GM13977 (cell line): Measurements from ENCODE around the gene ABCB9.

Source experiments
- DNase-seq: peaks from one replicate; pipeline ENCODE4 v3.0.0; 2012; ENCODE audit warnings: low spot score
- in situ Hi-C: fragments of 300-500 bp; cut with MboI; formaldehyde crosslinking; loops from one replicate; pipeline ENCODE4 v1.12.0; 2022; ENCODE audit warnings: low sequenced_read_pairs, low pct_unique_long_range_greater_than_20kb, mixed read lengths, inconsistent platforms; ENCODE audit not compliant: unreplicated experiment
- TF ChIP-seq, protein P1 (sequence below): IDR thresholded peaks from 2 replicates; pipeline ENCODE4 v1.5.1; 2012; ENCODE audit warnings: mild to moderate bottlenecking, control low read depth; ENCODE audit not compliant: insufficient read depth; ENCODE audit errors: extremely low read depth, missing control alignments

ABCB9 gene

DNA sequence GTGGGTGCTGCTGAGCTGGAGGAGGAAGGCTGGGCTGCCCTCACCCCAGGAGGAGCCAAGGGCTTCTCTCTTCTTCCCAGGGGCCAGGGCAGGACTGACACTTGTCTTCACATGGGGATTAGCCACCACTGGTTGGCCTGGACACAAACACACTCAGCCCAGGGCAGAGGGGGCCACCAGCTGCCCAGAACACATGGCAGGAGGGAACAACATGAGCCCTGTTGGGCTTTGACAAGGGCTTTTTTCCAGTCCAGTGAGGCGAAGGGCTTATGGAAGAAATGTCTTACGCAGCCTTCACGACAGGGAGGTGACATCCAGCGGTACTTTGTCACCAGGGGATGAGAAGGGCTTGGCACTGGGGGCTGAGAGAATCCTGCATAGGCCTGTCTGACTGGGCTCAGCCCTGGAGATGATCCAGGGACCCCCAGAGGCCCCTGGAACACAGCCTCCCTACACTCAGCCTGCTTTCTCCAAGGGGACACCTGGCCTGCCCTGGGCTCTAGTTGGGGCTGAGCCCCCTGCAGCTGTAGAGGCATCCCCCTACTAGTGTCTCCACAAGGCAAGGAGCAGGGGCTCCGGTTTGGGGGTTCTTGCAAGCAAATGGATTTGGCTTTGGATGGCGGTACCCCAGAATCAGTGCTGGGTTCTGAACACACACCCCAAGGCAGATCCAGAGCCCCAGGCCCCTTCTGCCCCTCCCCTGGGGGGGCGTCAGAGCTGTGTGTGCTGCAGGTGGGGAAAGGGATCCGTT is 33.1 kb upstream of the ABCB9 start:
- in situ Hi-C loops, result no loop called here
- no peak for DNase-seq
- TF ChIP-seq, protein P1, sequence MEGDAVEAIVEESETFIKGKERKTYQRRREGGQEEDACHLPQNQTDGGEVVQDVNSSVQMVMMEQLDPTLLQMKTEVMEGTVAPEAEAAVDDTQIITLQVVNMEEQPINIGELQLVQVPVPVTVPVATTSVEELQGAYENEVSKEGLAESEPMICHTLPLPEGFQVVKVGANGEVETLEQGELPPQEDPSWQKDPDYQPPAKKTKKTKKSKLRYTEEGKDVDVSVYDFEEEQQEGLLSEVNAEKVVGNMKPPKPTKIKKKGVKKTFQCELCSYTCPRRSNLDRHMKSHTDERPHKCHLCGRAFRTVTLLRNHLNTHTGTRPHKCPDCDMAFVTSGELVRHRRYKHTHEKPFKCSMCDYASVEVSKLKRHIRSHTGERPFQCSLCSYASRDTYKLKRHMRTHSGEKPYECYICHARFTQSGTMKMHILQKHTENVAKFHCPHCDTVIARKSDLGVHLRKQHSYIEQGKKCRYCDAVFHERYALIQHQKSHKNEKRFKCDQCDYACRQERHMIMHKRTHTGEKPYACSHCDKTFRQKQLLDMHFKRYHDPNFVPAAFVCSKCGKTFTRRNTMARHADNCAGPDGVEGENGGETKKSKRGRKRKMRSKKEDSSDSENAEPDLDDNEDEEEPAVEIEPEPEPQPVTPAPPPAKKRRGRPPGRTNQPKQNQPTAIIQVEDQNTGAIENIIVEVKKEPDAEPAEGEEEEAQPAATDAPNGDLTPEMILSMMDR, result no peak

DNA sequence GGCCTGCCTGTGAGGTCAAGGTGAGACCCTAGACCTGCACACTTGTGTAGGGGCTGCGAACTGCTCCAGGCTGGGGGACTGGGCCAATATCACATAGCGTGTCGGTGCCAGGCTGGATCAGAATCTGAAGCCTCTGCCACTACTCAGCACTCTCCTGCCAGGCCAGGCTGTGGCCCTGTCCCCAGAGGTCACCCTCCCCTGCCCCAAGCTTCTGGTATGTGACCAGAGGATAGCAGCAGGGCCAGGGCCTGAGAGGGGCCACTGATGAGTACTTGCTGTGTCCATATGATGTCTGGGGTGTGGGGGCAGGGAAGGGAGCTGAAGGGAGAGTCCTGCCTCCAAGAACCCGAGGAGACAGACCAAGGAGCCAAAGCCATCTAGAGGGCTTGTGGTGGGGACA is 32.1 kb upstream of the ABCB9 start:
- TF ChIP-seq, protein P1, result no peak
- in situ Hi-C loops, result no loop called here
- DNase-seq, result no peak

DNA sequence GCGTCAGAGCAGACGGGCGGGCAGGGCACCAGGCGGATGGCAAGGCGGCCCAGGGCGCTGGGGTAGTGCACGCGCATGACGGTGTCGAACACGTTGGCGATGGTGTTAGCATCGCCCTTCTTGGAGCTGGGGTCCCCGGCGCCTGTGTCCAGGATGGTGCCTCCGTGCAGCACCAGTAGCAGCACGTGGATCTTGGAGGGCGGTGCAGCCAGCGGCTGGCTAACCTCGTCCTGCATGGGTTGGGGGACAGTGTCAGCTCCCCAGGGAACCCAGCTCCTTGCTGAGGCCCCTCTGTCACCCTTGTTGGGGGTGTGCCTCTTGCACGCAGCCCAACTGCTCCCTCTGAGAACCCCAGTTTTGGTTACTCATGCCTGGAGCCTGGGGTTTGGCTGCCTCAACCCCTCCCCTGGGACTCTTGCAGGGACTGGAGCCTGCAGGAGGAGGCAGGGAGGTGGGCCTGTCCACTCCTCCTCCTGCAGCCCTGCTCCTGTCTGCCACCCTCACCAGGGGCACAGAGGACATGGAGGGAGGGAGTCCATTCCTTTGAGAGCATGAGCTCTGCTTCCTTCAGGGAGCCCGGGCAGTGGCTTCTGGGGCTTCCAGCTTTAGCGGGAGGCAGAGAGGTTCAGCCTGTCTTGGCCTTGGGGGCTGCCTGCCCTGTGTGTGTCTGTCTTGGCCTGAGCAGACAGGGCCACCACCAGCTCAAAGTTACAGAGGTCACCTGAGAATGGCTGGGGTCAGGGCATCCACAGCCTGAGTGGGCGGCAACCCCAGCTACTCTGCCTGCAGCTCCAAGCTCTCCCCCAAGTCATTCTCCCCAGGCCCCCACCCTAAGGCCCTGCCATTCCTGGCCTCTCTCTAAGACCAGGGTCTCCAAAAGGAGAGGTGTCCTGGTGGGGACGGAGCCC is 31.3 kb upstream of the ABCB9 start:
- in situ Hi-C loops, result no loop called here
- TF ChIP-seq, protein P1, result no peak
- DNase-seq, result no peak

DNA sequence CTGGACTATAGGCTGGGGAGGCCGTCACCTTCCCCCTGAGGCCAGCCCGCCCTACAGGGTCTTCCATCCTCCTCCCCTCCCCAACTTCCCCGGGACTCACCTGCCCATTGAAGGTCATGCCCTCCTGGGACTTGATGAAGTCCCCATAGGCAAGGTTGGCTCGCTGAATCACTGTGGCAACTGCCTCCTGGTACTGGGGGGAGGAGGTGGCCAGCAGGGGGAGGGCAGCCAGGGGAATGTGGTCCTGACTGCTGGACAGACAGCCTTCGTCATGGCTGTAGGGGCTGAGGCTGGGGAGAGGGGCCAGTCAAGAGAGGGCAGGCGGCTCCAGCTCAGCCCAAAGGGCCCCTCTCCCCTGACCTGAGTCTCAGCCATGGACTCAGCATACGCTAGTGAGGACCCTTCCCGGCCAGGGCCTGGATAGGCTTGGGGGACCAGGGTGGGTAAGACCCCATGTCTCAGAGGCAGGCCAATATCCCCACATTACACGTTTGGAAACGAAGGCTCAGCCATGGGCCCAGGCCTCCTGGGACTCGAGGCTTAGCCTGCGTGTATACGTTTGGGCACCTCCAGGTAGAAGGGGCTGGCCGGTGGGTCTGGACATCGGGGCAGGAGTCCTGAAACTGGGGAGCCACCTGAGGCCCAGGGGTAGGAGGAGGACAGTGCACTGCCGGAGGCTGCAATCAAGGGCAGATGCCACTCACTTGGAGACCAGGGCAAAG is 30.5 kb upstream of the ABCB9 start:
- TF ChIP-seq, protein P1, result no peak
- no peak for DNase-seq
- in situ Hi-C loops, result no loop called here

DNA sequence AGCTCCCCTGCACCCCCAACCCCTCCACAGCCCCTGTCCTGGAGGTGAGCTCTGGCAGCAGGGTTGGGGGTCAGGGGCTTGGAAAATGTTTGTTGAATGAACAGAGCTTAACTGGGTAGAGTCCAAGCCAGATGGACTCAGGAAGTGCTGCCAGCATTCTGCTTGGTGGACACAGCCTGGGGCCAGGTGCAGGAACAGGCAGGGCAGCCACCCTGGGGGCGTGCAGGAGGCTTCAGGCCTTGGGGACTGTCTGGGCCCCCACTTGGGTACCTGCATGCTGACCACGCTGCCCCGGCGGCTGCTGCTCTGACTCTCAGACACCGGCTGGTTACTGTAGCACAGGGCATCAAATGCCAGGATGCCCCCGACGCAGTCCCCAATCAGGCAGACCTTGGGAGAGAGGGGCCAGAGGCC is 29.9 kb upstream of the ABCB9 start:
- TF ChIP-seq, protein P1, result no peak
- no peak for DNase-seq
- in situ Hi-C loops, result no loop called here

DNA sequence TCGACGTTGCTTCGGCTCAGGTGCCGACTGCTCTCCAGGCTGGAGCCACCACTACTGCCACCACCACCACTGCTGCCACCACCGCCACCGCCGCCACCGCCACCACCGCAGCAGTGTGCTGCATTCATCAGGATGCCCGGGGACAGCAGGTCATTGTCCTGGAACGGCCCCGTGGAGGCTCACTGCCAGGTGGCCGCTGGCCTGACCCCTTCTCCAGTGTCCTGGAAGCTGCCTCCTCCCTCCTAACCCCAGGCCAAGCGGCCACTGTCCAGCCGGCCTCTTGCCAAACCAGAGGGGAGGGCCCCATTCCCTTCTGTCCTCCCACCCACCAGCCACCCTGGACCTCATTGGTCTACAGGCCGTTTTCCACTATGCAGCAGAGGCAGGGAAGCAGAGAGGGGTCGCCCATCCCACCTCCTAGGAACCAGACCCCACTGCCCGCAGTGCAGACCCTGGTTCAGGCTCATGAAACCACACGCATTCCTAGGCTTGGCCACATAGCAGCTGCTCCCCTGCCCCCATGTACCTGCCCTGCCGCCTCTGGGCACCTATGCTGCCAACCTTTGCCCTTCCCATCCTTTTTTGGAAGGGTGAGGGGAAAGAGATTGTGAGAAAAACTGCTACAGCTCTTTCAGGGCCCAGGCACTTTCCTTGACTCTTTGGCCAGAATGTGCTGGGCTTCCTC is 29.4 kb upstream of the ABCB9 start:
- in situ Hi-C loops, result no loop called here

More for the DNA sequence above, 29.4 kb upstream of the ABCB9 start:
- TF ChIP-seq, protein P1, result no peak
- DNase-seq, result no peak
